ENCODE results near the gene ASF1B.

The ASF1B gene

GRCh38 chr19:14135355-14135754 is 1.0 kb downstream of the ASF1B start:
- DNase-seq, result no peak

- no peak for DNase-seq
Measured at GRCh38 chr19:14127929-14128509, 8.4 kb downstream of the ASF1B start.

- no peak for DNase-seq
Measured at GRCh38 chr19:14127176-14127575, 9.2 kb downstream of the ASF1B start.

GRCh38 chr19:14122924-14123323 is 13.5 kb downstream of the ASF1B start:
- DNase-seq, result no peak

GRCh38 chr19:14120497-14120780 is 15.9 kb downstream of the ASF1B start:
- no peak for DNase-seq

GRCh38 chr19:14119644-14120496 is 16.5 kb downstream of the ASF1B start:
- DNase-seq, result no peak

GRCh38 chr19:14119146-14119545 is 17.2 kb downstream of the ASF1B start:
- no peak for DNase-seq

- peak in 1 of 2 experiments; percentile 32 for DNase-seq
Measured at GRCh38 chr19:14118165-14119051, 18.0 kb downstream of the ASF1B start.

- peak; percentile 97 to 99 for DNase-seq
Measured at GRCh38 chr19:14117668-14118164, 18.7 kb downstream of the ASF1B start, which contains the start of gene PRKACA. Gene PRKACA (minus strand): TSS chr19:14117762. CDS start chr19:14117547, 215 bp downstream.

- DNase-seq, result peak in 1 of 2 experiments; percentile 10
Measured at GRCh38 chr19:14116918-14117578, 19.3 kb downstream of the ASF1B start.

- no peak for DNase-seq
Measured at GRCh38 chr19:14116525-14116917, 19.9 kb downstream of the ASF1B start.

GRCh38 chr19:14115756-14116155 is 20.6 kb downstream of the ASF1B start:
- no peak for DNase-seq

GRCh38 chr19:14114854-14115253 is 21.5 kb downstream of the ASF1B start:
- no peak for DNase-seq

GRCh38 chr19:14114439-14114838 is 21.9 kb downstream of the ASF1B start:
- DNase-seq, result no peak

- no peak for DNase-seq
Measured at GRCh38 chr19:14113762-14114414, 22.5 kb downstream of the ASF1B start.

GRCh38 chr19:14112809-14113385 is 23.5 kb downstream of the ASF1B start:
- DNase-seq, result no peak

- no peak for DNase-seq
Measured at GRCh38 chr19:14112051-14112808, 24.2 kb downstream of the ASF1B start.

- DNase-seq, result no peak
Measured at GRCh38 chr19:14111486-14111885, 24.9 kb downstream of the ASF1B start.

- DNase-seq, result no peak
Measured at GRCh38 chr19:14110650-14111049, 25.7 kb downstream of the ASF1B start.

- no peak for DNase-seq
Measured at GRCh38 chr19:14107581-14108461, 28.6 kb downstream of the ASF1B start.

All from NCI-H2081 (cell line).